GM12892 (cell line): ENCODE data around the gene BASP1.
"Not testable (repeated sequence)": the region's sequence is repeated elsewhere in the genome, so short reads cannot be mapped to it uniquely, and the experiment has no call there.

Experiments
- DNase-seq: peaks from one replicate; pipeline ENCODE4 v3.0.0; 2011; ENCODE audit not compliant: insufficient read length
- FAIRE-seq: peaks from 2 replicates; lab custom pipeline; 2011; peaks lifted over from hg19 to GRCh38; lab: Jason Lieb, UNC
- POLR2A ChIP-seq: IDR thresholded peaks from 2 replicates; pipeline ENCODE4 v1.6.1; 2011; ENCODE audit warnings: low read depth, low read length, control low read depth
- POLR2AphosphoS5 ChIP-seq: IDR thresholded peaks from 2 replicates; pipeline ENCODE4 v1.6.1; 2011; ENCODE audit warnings: low read depth, low read length, control low read depth
- TAF1 ChIP-seq: IDR thresholded peaks from 2 replicates; pipeline ENCODE4 v1.6.1; 2011; ENCODE audit warnings: low read depth, mild to moderate bottlenecking, control low read depth, low read length, borderline replicate concordance

BASP1 gene

GRCh38 chr5:17183831-17184230, 33.6 kb upstream of the BASP1 start:
- DNase-seq = no peak
- TF ChIP-seq TAF1 = no peak
- TF ChIP-seq POLR2AphosphoS5 = no peak
- no peak for TF ChIP-seq POLR2A
- FAIRE-seq = no peak

DNA sequence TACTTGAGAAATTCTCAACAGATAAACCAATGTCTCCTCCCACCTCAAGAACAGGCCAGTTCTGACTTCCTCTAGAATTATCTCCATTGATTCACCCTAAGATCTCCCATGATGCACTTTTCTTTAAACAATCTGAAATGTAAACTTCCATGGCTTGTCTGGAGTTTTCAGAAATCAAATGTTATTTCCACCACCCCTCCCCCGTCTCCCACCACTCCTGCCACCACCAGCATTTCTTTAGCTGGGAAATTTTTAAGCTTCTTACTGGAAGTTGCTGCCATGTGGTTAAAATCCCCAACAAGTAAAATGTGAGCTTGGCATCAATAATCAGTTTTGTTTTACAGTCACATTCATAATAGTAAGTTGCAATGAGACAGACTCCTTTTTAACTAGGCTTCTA, 32.8 kb upstream of the BASP1 start:
- TF ChIP-seq POLR2A (no peak), TAF1 (no peak), POLR2AphosphoS5 (no peak)
- DNase-seq (no peak), FAIRE-seq (no peak)

DNA sequence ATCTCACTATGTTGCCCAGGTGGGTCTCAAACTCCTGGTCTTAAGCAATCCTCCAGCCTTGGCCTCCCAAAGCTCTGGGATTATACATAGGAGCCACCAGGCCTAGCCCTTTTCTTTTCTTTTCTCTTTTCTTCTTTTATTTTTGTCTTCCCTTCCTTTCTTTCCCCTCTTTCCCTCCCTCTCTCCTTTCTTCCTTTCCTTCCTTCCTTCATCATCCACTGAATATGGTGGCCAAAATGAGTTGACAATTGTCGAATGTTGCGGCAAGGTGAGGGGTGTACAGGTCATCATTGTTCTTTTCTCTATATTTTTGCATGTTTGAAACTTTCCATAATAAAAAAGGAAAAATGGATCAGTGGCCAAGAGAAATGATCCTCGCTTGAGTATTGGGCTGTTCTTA, 32.1 kb upstream of the BASP1 start:
- FAIRE-seq (no peak), DNase-seq (no peak)
- no peak for TF ChIP-seq POLR2A
- TF ChIP-seq TAF1 = no peak
- TF ChIP-seq POLR2AphosphoS5 = no peak

- DNase-seq = no peak
- FAIRE-seq = no peak
- TF ChIP-seq POLR2AphosphoS5 (no peak), POLR2A (no peak), TAF1 (no peak)
Observed at GRCh38 chr5:17185773-17186172, 31.7 kb upstream of the BASP1 start.

DNA sequence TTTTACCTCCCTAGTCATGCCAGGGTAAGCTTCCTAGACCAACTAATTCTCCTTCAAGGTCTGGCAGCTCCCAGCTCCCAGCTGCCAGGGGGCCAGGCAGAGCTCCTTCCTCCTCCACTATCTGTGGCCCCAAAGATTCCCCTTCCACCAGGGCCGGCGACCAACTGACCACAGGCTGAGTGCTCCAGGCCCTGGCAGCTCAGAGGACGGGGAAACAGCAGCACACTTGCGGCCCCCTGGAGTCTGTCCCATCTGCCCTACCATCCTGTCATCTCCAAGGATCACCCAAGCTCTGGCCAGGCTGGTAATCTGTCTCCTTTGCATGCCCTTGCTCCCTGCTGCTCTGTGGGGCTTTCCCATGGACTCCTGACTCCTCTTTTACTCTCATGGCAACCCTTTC, 31.2 kb upstream of the BASP1 start:
- DNase-seq (no peak), FAIRE-seq (no peak)
- TF ChIP-seq TAF1 (no peak), POLR2A (no peak), POLR2AphosphoS5 (no peak)

DNA sequence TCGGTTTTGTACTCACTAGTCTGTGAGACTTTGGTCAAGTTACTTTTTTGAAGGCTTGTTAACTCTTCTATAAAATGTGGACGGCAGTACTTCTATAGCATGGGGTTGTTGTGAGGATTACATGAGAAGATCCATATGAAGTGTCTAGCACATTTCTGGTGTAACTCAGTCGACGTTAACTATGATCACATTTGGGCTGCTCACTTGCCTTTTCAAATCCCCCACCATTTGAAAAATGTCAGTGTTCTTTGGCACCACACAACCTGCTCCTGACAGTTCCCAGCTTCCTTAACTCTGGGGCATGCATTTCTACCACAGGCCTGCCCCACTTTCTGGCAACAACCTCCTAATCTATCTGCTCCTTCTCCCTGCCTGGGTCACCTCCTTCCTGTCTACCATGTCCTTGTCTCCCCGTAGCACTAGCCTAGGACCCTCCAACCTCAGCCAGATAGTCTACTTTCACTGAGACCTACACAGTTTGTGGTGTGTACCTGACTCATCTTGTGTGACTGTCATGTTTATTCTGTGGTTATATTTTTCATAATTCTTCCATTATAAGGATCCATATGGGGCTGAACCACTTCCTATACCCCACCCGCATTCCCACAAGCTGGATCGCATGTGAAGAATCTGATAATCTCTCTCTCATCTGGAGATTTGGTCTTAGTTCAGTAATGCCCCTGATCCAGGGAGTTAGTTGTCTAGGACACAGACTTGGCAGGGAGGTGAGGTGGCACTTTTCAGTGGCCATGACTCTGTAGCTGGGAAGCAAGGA, 30.2 kb upstream of the BASP1 start:
- DNase-seq (no peak), FAIRE-seq (no peak)
- TF ChIP-seq TAF1 = no peak
- no peak for TF ChIP-seq POLR2A
- no peak for TF ChIP-seq POLR2AphosphoS5

GRCh38 chr5:17187786-17188170, 29.7 kb upstream of the BASP1 start:
- no peak for DNase-seq
- TF ChIP-seq POLR2AphosphoS5 (no peak), TAF1 (no peak), POLR2A (no peak)
- no peak for FAIRE-seq

GRCh38 chr5:17189381-17190036, 27.9 kb upstream of the BASP1 start:
- FAIRE-seq = no peak
- TF ChIP-seq POLR2AphosphoS5 (no peak), POLR2A (no peak), TAF1 (no peak)
- DNase-seq = no peak

DNA sequence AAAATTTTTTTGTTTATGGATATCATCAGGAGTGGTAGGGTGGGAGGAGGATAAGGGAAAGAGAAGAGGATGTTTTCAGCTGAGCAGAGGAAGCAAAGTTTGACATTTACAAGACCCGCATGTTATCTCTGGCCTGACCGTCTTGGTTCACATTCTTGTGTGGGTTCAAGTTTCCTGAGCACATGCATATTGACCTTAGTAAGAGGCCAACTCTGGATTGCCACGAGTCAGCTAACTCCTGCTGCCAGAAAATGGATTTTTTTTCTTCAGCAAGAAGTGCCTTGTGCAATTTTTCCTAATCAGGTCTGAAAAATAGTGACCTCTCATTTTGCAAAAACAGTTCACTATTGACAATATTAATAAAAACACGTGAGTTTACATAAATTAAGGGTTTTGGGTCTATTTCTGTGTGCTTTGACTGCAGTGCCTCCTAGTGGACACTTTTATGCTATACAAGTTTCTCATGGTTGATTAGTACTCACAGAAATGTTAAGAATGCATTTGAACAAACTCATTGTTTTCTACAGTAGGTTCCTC, 27.1 kb upstream of the BASP1 start:
- no peak for TF ChIP-seq POLR2AphosphoS5
- DNase-seq = no peak
- no peak for FAIRE-seq

- TF ChIP-seq TAF1 (no peak), POLR2AphosphoS5 (no peak), POLR2A (no peak)
- no peak for DNase-seq
- no peak for FAIRE-seq
Observed at GRCh38 chr5:17190799-17191391, 26.5 kb upstream of the BASP1 start.

DNA sequence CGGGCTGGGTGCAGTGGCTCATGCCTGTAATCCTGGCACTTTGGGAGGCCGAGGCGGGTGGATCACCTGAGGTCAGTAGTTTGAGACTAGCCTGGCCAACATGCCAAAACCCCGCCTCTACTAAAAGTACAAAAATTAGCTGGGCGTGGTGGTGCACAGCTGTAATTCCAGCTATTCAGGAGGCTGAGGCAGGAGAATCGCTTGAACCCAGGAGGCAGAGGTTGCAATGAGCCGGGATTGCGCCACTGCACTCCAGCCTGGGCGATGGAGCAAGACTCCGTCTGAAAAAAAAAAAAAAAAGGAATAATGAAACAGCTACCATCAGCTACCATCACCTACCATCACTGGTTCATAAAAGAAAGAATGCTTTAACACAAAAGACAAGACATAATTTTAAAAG, 25.9 kb upstream of the BASP1 start:
- not testable (repeated sequence) for DNase-seq, FAIRE-seq

GRCh38 chr5:17192191-17192590, 25.2 kb upstream of the BASP1 start:
- FAIRE-seq (no peak), DNase-seq (no peak)
- TF ChIP-seq POLR2AphosphoS5 = no peak
- no peak for TF ChIP-seq POLR2A
- no peak for TF ChIP-seq TAF1
